AG04450 (cell line): ENCODE data around the gene SLC37A3. TPM values are rescaled to one million over a fixed set of nuclear protein-coding genes. Genes with fewer than 3 reads are reported as not detected.

ENCODE experiments used
- CTCF ChIA-PET: fragments of 300-600, 350-600 bp; formaldehyde crosslinking; extraction: SDS; loops from one replicate; lab custom pipeline; 2022; ENCODE audit warnings: antibody characterized with exemption, inconsistent platforms; lab: Charles Lee
- POLR2A ChIA-PET: fragments of 350-600 bp; formaldehyde crosslinking; extraction: SDS; loops from one replicate; lab custom pipeline; 2021; ENCODE audit warnings: antibody characterized with exemption, inconsistent platforms; lab: Yijun Ruan, JAX
- DNase-seq: peaks from one replicate; pipeline ENCODE4 v3.0.0-alpha.2; 2011; ENCODE audit warnings: low read depth, low spot score
- H3K27ac ChIP-seq: one replicate; pipeline ENCODE4 v1.5.1; 2012; ENCODE audit warnings: low read depth, low read length, control low read depth
- H3K27me3 ChIP-seq: one replicate; pipeline ENCODE4 v1.6.0; 2012; ENCODE audit warnings: low read length; ENCODE audit not compliant: control insufficient read depth, insufficient read depth
- H3K4me3 ChIP-seq: 2 replicates; pipeline ENCODE4 v1.5.1; 2011; ENCODE audit warnings: mild to moderate bottlenecking, low read depth, low read length, control low read depth
- H3K9me3 ChIP-seq: 2 replicates; pipeline ENCODE4 v1.5.1; 2012; ENCODE audit warnings: low read length; ENCODE audit not compliant: control insufficient read depth, insufficient read depth
- polyA plus RNA-seq: library from polyadenylated mRNA; depleted of rRNA; stranded (reverse); fragments of >200 nt; gene quantifications from 2 replicates; pipeline ENCODE4 v1.2.3, GENCODE V29; 2011
- TF ChIP-seq, protein P1 (sequence below): IDR thresholded peaks from 2 replicates; pipeline ENCODE4 v1.5.1; 2011; ENCODE audit warnings: low read depth, low read length, control low read depth, inconsistent platforms

Gene SLC37A3
- polyA plus RNA-seq, 1 experiment, result 61.7 TPM

GRCh38 chr7:140383954-140384713, 14.2 kb downstream of the SLC37A3 start:
- no peaks in the 10 kb centered on the region for H3K9me3 ChIP-seq
- H3K27ac ChIP-seq, result no peak overlapping the region
- H3K4me3 ChIP-seq, result no peak overlapping the region
- TF ChIP-seq, protein P1, sequence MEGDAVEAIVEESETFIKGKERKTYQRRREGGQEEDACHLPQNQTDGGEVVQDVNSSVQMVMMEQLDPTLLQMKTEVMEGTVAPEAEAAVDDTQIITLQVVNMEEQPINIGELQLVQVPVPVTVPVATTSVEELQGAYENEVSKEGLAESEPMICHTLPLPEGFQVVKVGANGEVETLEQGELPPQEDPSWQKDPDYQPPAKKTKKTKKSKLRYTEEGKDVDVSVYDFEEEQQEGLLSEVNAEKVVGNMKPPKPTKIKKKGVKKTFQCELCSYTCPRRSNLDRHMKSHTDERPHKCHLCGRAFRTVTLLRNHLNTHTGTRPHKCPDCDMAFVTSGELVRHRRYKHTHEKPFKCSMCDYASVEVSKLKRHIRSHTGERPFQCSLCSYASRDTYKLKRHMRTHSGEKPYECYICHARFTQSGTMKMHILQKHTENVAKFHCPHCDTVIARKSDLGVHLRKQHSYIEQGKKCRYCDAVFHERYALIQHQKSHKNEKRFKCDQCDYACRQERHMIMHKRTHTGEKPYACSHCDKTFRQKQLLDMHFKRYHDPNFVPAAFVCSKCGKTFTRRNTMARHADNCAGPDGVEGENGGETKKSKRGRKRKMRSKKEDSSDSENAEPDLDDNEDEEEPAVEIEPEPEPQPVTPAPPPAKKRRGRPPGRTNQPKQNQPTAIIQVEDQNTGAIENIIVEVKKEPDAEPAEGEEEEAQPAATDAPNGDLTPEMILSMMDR, result no peak
- no peak for DNase-seq
- ChIA-PET CTCF (no interaction called here), POLR2A (interaction anchor here (0.6 kb wide), 1 partner anchor 11 kb away, joined by 9 read pairs; no protein-coding TSS in a partner anchor)
- no peaks in the 10 kb centered on the region for H3K27me3 ChIP-seq

DNA sequence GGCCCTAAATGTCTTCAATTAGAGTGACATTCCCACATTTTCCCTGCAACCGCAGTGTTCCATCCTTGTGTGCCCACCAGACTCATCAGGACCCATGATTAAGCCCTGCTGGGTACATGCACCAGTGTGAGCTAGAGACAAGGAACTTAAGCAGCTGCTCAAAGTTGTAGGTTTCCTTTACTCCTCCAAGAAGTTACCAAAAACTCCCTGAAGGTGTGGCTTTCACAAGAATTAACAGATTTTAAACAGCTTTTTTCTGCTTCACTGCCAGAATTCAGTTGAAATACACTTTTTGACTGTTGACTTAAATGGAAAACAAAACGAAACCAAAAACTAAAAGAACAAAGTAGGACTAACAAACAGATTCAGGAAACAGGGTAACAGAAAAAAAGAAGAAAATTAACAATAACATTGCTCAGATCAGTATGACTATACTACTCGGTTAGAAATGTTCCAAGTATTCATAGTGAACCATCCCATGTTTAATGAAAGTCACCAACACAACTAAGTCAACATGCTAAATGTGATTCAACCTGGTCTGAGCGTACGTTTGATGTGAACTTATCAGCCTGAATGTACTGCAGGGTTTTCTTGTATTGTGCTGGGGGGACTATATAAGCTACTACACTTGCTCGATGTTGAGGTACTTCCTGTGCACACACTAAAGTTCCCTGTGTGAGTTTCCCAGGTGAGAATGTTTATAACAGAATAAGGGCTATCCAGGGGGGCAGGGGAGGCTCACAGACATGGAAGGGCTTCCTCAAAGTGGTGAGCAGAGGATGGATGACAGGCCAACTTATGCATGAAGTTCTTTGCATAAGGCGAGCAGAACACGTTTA, 22.2 kb downstream of the SLC37A3 start:
- H3K27ac ChIP-seq, result no peak overlapping the region
- no peak overlapping the region for H3K4me3 ChIP-seq
- POLR2A ChIA-PET, result interaction anchor here (0.7 kb wide), 1 partner anchor 9 kb away, joined by 3 read pairs; no protein-coding TSS in a partner anchor
- TF ChIP-seq, protein P1, result no peak
- CTCF ChIA-PET, result interaction anchor here (1.0 to 2.2 kb wide), 2 partner anchors 10 to 51 kb away, joined by 4 to 10 read pairs; no protein-coding TSS in a partner anchor
- H3K9me3 ChIP-seq, result no peaks in the 10 kb centered on the region
- no peak for DNase-seq
- H3K27me3 ChIP-seq, result no peaks in the 10 kb centered on the region

- ChIA-PET CTCF (interaction anchor here (1.0 kb wide), 1 partner anchor 51 kb away, joined by 4 read pairs; no protein-coding TSS in a partner anchor), POLR2A (no interaction called here)
- Histone ChIP-seq H3K9me3 (no peaks in the 10 kb centered on the region), H3K27ac (no peak overlapping the region), H3K27me3 (no peaks in the 10 kb centered on the region), H3K4me3 (no peak overlapping the region)
- DNase-seq, result no peak
- TF ChIP-seq, protein P1, result no peak
Observed at GRCh38 chr7:140375323-140375722, 23.0 kb downstream of the SLC37A3 start.

DNA sequence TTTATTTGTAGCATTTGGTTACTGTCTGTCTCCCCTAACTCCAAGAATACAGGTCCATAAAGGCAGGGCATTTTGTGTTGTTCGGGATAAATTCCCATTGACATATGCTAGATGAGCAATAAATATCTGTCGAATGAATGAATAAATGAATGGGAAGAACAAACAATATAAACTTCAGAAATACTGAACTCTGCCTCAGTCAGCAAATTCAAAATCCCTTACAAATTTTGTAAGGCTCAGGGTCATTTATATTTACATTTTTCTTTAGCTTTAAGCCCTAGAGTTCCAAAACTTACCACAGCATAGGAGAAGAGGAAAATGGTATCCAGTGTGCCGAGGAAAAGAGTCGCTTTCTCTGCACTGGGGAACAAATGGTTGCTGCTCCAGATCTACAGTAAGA, 29.0 kb downstream of the SLC37A3 start:
- H3K27ac ChIP-seq, result no peak overlapping the region
- no peak overlapping the region for H3K4me3 ChIP-seq
- ChIA-PET CTCF (no interaction called here), POLR2A (no interaction called here)
- TF ChIP-seq, protein P1, result no peak
- no peaks in the 10 kb centered on the region for H3K27me3 ChIP-seq
- no peaks in the 10 kb centered on the region for H3K9me3 ChIP-seq
- DNase-seq, result no peak

GRCh38 chr7:140367528-140367927, 30.8 kb downstream of the SLC37A3 start:
- CTCF ChIA-PET, result no interaction called here
- H3K27me3 ChIP-seq, result no peaks in the 10 kb centered on the region
- TF ChIP-seq, protein P1, result no peak
- no peaks in the 10 kb centered on the region for H3K9me3 ChIP-seq
- H3K4me3 ChIP-seq, result no peak overlapping the region
- no peak overlapping the region for H3K27ac ChIP-seq
- POLR2A ChIA-PET, result no interaction called here
- DNase-seq, result no peak
